Neural cell (in vitro differentiated cells): ENCODE data around the gene TOR3A. TPM values are rescaled to one million over a fixed set of nuclear protein-coding genes. Genes with fewer than 3 reads are reported as not detected.

ENCODE experiments used
- H2AFZ ChIP-seq: fragments of 200-600, 300-800 bp; sonication (generic), shearing (Covaris generic); 2 replicates; pipeline ENCODE4 v1.6.0; 2014; ENCODE audit warnings: low read depth, mild to moderate bottlenecking, antibody characterized with exemption, low read length, moderate library complexity
- H3F3A ChIP-seq: fragments of 200-600 bp; shearing (Covaris generic); 2 replicates; pipeline ENCODE4 v1.6.1; 2016; ENCODE audit warnings: mild to moderate bottlenecking, moderate library complexity, mixed read lengths, antibody characterized with exemption, low read length; ENCODE audit not compliant: insufficient read depth, poor library complexity, severe bottlenecking
- H3K27ac ChIP-seq: fragments of 200-600, 300-800 bp; sonication (generic), shearing (Covaris generic); 2 replicates; pipeline ENCODE4 v1.5.1; 2014; ENCODE audit warnings: mild to moderate bottlenecking, low read length, moderate library complexity
- H3K27me3 ChIP-seq: fragments of 300-800, 200-600 bp; sonication (generic), shearing (Covaris generic); 2 replicates; pipeline ENCODE4 v1.6.0; 2014; ENCODE audit warnings: mild to moderate bottlenecking, low read depth, low read length, moderate library complexity; ENCODE audit not compliant: insufficient read depth
- H3K36me3 ChIP-seq: fragments of 300-800, 200-600 bp; sonication (generic), shearing (Covaris generic); 2 replicates; pipeline ENCODE4 v1.5.1; 2014; ENCODE audit warnings: mild to moderate bottlenecking, antibody characterized with exemption, low read length, moderate library complexity; ENCODE audit not compliant: insufficient read depth
- H3K4me2 ChIP-seq: fragments of 300-800, 200-600 bp; sonication (generic), shearing (Covaris generic); 2 replicates; pipeline ENCODE4 v1.6.0; 2014; ENCODE audit warnings: mild to moderate bottlenecking, low read length
- H3K4me3 ChIP-seq: fragments of 300-800, 200-600 bp; sonication (generic), shearing (Covaris generic); 2 replicates; pipeline ENCODE4 v1.5.1; 2014; ENCODE audit warnings: mild to moderate bottlenecking, low read length, moderate library complexity
- H3K79me2 ChIP-seq: fragments of 200-600 bp; shearing (Covaris generic); replicated peaks from 2 replicates; pipeline ENCODE4 v1.6.0; 2014; ENCODE audit warnings: mild to moderate bottlenecking, low read length, moderate library complexity; ENCODE audit not compliant: insufficient read depth
- H3K9ac ChIP-seq: fragments of 300-800, 200-600 bp; sonication (generic), shearing (Covaris generic); 2 replicates; pipeline ENCODE4 v1.6.1; 2016; ENCODE audit warnings: mild to moderate bottlenecking, low read length, mixed read lengths
- H3K9me2 ChIP-seq: fragments of 200-600 bp; shearing (Covaris generic); 2 replicates; pipeline ENCODE4 v1.6.1; 2016; ENCODE audit warnings: mild to moderate bottlenecking, low read length, mixed read lengths; ENCODE audit not compliant: insufficient read depth
- H3K9me3 ChIP-seq: fragments of 200-600, 300-800 bp; sonication (generic), shearing (Covaris generic); 2 replicates; pipeline ENCODE4 v1.6.1; 2016; ENCODE audit warnings: mild to moderate bottlenecking, mixed run types, low read length, moderate library complexity, mixed read lengths
- H4K20me1 ChIP-seq: fragments of 200-600 bp; shearing (Covaris generic); 2 replicates; pipeline ENCODE4 v1.6.1; 2016; ENCODE audit warnings: mild to moderate bottlenecking, mixed run types; ENCODE audit not compliant: insufficient read depth
- CTCF ChIP-seq: fragments of 450-650 bp; IDR thresholded peaks from 2 replicates; pipeline ENCODE4 v1.5.1; 2014; ENCODE audit warnings: antibody characterized with exemption, mild to moderate bottlenecking, moderate library complexity; ENCODE audit not compliant: poor library complexity, severe bottlenecking
- EP300 ChIP-seq: fragments of 450-650 bp; conservative IDR thresholded peaks from 2 replicates; pipeline ENCODE4 v1.6.1; 2014; ENCODE audit warnings: antibody characterized with exemption, mild to moderate bottlenecking, moderate library complexity; ENCODE audit not compliant: poor library complexity, severe bottlenecking
- EZH2 ChIP-seq: fragments of 200-600, 300-800 bp; shearing (Covaris generic), sonication (generic); IDR thresholded peaks from 2 replicates; pipeline ENCODE4 v1.6.1; 2014; ENCODE audit warnings: antibody characterized with exemption, low read length, borderline replicate concordance, mild to moderate bottlenecking; ENCODE audit not compliant: insufficient read depth, poor library complexity, severe bottlenecking
- MXI1 ChIP-seq: fragments of 450-650 bp; conservative IDR thresholded peaks from 2 replicates; pipeline ENCODE4 v1.6.1; 2014; ENCODE audit warnings: antibody characterized with exemption, mild to moderate bottlenecking; ENCODE audit not compliant: poor library complexity, severe bottlenecking
- POLR2AphosphoS5 ChIP-seq: IDR thresholded peaks from 2 replicates; pipeline ENCODE4 v1.6.1; 2012
- RAD21 ChIP-seq: fragments of 450-650 bp; conservative IDR thresholded peaks from 2 replicates; pipeline ENCODE4 v1.6.1; 2014; ENCODE audit warnings: antibody characterized with exemption, mild to moderate bottlenecking, moderate library complexity
- REST ChIP-seq: IDR thresholded peaks from 2 replicates; pipeline ENCODE4 v1.6.1; 2012; ENCODE audit warnings: borderline replicate concordance
- SMC3 ChIP-seq: fragments of 450-650 bp; conservative IDR thresholded peaks from 2 replicates; pipeline ENCODE4 v1.6.1; 2014; ENCODE audit warnings: antibody characterized with exemption, mild to moderate bottlenecking, moderate library complexity; ENCODE audit not compliant: poor library complexity
- TAF1 ChIP-seq: IDR thresholded peaks from 2 replicates; pipeline ENCODE4 v1.6.1; 2012; ENCODE audit warnings: low read depth
- polyA plus RNA-seq: library from polyadenylated mRNA; depleted of rRNA; stranded (reverse); fragments of >200 nt; gene quantifications from 2 replicates; pipeline ENCODE4 v1.2.3, GENCODE V29; 2014

The TOR3A gene
- polyA plus RNA-seq, 1 donor from 2014 or later = 13.5 TPM

GRCh38 chr1:179144626-179145025 lies 62.8 kb downstream of the TOR3A start:
- Histone ChIP-seq H3F3A (no peaks in the 10 kb centered on the region), H3K27me3 (no peaks in the 10 kb centered on the region), H3K79me2 (peaks cover 3% of the 10 kb centered on the region), H3K9ac (no peak overlapping the region), H3K9me2 (no peaks in the 10 kb centered on the region), H2AFZ (no peak overlapping the region), H4K20me1 (no peaks in the 10 kb centered on the region), H3K4me3 (no peak overlapping the region), H3K27ac (no peak overlapping the region), H3K36me3 (no peaks in the 10 kb centered on the region), H3K9me3 (no peaks in the 10 kb centered on the region), H3K4me2 (no peak overlapping the region)
- no peak for TF ChIP-seq REST
- TF ChIP-seq POLR2AphosphoS5 = no peak
- TF ChIP-seq SMC3 = no peak
- no peak for TF ChIP-seq CTCF
- TF ChIP-seq EP300 = no peak
- TF ChIP-seq RAD21 = no peak
- TF ChIP-seq TAF1 = no peak
- no peak for TF ChIP-seq EZH2

GRCh38 chr1:179145521-179145920 lies 63.7 kb downstream of the TOR3A start:
- Histone ChIP-seq H3F3A (no peaks in the 10 kb centered on the region), H3K9me2 (no peaks in the 10 kb centered on the region), H3K79me2 (peaks cover 3% of the 10 kb centered on the region), H3K9me3 (no peaks in the 10 kb centered on the region), H3K4me3 (no peak overlapping the region), H3K27me3 (no peaks in the 10 kb centered on the region), H3K36me3 (no peaks in the 10 kb centered on the region), H4K20me1 (no peaks in the 10 kb centered on the region), H3K27ac (no peak overlapping the region), H3K4me2 (no peak overlapping the region), H3K9ac (no peak overlapping the region), H2AFZ (no peak overlapping the region)
- TF ChIP-seq SMC3 = no peak
- no peak for TF ChIP-seq RAD21
- no peak for TF ChIP-seq EP300
- no peak for TF ChIP-seq TAF1
- no peak for TF ChIP-seq REST
- no peak for TF ChIP-seq MXI1
- TF ChIP-seq EZH2 = no peak
- TF ChIP-seq POLR2AphosphoS5 = no peak
- no peak for TF ChIP-seq CTCF
